GM06990 (cell line): Measurements from ENCODE around the gene IGFLR1.
"Not testable (repeated sequence)": the region's sequence is repeated elsewhere in the genome, so short reads cannot be mapped to it uniquely, and the experiment has no call there.

ENCODE experiments used
- DNase-seq: peaks from one replicate; pipeline ENCODE4 v3.0.0-alpha.2; 2011; ENCODE audit not compliant: insufficient read length; ENCODE audit errors: extremely low read depth
- H3K27me3 ChIP-seq: replicated peaks from 2 replicates; pipeline ENCODE4 v1.6.0; 2011; ENCODE audit warnings: low read length; ENCODE audit not compliant: control insufficient read depth, insufficient read depth
- H3K36me3 ChIP-seq: 2 replicates; pipeline ENCODE4 v1.5.1; 2011; ENCODE audit warnings: low read length; ENCODE audit not compliant: control insufficient read depth, insufficient read depth
- H3K4me3 ChIP-seq: replicated peaks from 2 replicates; pipeline ENCODE4 v1.5.1; 2011; ENCODE audit warnings: low read depth, mild to moderate bottlenecking, control low read depth, low read length
- CTCF ChIP-seq: IDR thresholded peaks from 2 replicates; pipeline ENCODE4 v1.5.1; 2011; ENCODE audit warnings: low read length, control low read depth, mild to moderate bottlenecking, inconsistent platforms; ENCODE audit not compliant: insufficient read depth, poor library complexity, severe bottlenecking

IGFLR1 gene

DNA sequence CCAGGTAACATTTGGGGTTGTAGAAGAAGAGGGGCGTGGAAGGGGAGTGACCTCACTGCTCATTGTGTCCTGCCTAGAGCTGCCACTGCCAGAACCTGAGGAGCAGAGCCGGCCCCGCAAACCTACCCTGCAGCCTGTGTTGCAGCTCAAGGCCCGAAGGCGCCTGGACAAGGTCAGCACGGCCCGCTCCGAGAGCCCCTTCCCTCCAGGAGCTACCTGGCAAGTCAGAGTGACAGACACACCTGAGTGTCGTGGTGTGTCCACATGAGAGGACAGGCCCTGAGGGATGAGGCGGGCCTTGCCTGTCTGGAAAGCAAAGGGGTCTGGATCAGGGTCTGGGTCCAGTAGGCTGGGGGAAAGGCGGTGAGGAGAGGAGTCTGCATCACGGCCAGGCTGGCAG lies 17.7 kb downstream of the IGFLR1 start:
- Histone ChIP-seq H3K4me3 (no peak overlapping the region), H3K36me3 (peaks cover 65% of the 10 kb centered on the region), H3K27me3 (no peaks in the 10 kb centered on the region)
- no peak for DNase-seq
- TF ChIP-seq CTCF: no peak

DNA sequence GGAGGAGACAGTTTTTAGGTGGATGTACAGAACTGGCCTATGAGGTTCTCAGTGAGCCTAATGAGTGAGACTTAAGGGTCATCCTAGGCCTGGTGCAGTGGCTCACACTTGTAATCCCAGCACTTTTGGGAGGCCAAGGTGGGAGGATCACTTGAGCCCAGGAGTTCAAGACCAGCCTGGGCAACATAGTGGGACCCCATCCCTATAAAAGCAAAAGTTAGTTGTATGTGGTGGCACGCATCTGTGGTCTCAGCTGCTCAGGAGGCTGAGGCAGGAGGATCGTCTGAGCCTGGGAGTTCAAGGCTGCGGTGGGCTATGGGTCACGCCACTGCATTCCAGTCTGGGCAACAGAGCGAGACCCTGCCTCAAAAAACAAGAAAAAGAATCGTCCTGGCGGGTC lies 18.1 kb downstream of the IGFLR1 start:
- H3K4me3 ChIP-seq, H3K27me3 ChIP-seq, DNase-seq: not testable (repeated sequence)
- peaks cover 62% of the 10 kb centered on the region for H3K36me3 ChIP-seq

DNA sequence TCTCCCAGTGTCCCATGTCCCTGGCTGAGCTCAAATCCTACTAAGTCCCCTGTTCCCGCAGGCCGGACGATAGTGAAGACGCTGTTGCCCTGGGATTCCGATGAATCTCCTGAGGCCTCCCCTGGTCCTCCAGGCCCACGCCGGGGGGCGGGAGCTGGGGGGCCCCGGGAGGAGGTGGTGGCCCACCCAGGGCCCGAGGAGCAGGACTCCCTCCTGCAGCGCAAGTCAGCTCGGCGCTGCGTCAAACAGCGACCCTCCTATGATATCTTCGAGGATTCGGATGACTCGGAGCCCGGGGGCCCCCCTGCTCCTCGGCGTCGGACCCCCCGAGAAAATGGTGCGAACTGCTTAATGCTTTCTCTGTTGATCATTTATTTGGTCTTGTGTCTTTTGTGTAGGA lies 18.6 kb downstream of the IGFLR1 start:
- no peak for DNase-seq
- Histone ChIP-seq H3K36me3 (peaks cover 57% of the 10 kb centered on the region), H3K27me3 (no peaks in the 10 kb centered on the region), H3K4me3 (no peak overlapping the region)
- TF ChIP-seq CTCF: no peak

GRCh38 chr19:35722897-35723296 lies 19.4 kb downstream of the IGFLR1 start:
- no peak overlapping the region for H3K4me3 ChIP-seq
- no peaks in the 10 kb centered on the region for H3K27me3 ChIP-seq
- H3K36me3 ChIP-seq: peaks cover 53% of the 10 kb centered on the region
- TF ChIP-seq CTCF: no peak
- DNase-seq: no peak

DNA sequence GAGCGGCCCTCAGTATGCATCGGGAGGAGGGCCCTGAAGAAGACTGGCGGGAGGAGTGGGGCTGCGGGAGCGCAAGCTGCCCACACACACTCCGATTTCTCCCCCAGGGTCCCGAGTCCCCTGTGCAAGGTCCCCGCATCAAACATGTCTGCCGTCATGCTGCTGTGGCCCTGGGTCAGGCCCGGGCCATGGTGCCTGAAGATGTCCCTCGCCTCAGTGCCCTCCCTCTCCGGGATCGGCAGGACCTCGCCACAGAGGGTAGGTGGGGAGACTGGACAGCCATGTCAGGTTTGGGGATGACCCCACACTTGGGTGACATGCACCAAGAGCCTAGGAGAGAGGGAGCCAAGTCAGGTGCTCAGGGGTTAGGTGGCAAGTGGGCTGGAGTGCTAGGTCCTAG lies 19.8 kb downstream of the IGFLR1 start:
- no peaks in the 10 kb centered on the region for H3K27me3 ChIP-seq
- no peak overlapping the region for H3K4me3 ChIP-seq
- no peak for TF ChIP-seq CTCF
- no peak for DNase-seq
- H3K36me3 ChIP-seq: peaks cover 50% of the 10 kb centered on the region

DNA sequence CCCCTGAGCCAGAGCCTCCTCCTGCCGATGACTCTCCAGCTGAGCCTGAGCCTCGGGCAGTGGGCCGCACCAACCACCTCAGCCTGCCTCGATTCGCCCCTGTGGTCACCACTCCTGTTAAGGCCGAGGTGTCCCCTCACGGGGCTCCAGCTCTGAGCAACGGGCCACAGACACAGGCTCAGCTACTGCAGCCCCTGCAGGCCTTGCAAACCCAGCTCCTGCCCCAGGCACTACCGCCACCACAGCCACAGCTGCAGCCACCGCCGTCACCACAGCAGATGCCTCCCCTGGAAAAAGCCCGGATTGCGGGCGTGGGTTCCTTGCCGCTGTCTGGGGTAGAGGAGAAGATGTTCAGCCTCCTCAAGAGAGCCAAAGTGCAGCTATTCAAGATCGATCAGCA lies 20.9 kb downstream of the IGFLR1 start:
- TF ChIP-seq CTCF: no peak
- Histone ChIP-seq H3K27me3 (no peaks in the 10 kb centered on the region), H3K36me3 (peaks cover 43% of the 10 kb centered on the region), H3K4me3 (no peak overlapping the region)
- no peak for DNase-seq
